Kidney (tissue), 14 donors: ENCODE measurements around the gene INHBA. TPM values are rescaled to one million over a fixed set of nuclear protein-coding genes. Genes with fewer than 3 reads are reported as not detected.
A peak's percentile ranks its signal among the peaks of the same experiment; 100 is the strongest.

Experiments used
- DNase-seq, 5 donors: peaks; one replicate each; pipeline ENCODE4 v3.0.0-alpha.2; 2013 to 2020
- FAIRE-seq: peaks from 2 replicates; lab custom pipeline; 2012; peaks lifted over from hg19 to GRCh38; lab: Jason Lieb, UNC
- H3K27ac ChIP-seq, 2 donors: one replicate each; pipeline ENCODE4 v1.7.0; 2013; ENCODE audit warnings: low read depth in 2 of 2, low read length in 2 of 2, inconsistent platforms in 1 of 2
- H3K27me3 ChIP-seq: one replicate; pipeline ENCODE4 v1.7.1; 2013; ENCODE audit warnings: low read length, inconsistent platforms; ENCODE audit not compliant: control insufficient read depth, insufficient read depth
- H3K36me3 ChIP-seq, 3 donors: one replicate each; pipeline versions ENCODE4 v1.7.0 to v1.7.1; 2013; ENCODE audit warnings: low read length in 3 of 3, control low read depth in 1 of 3, inconsistent platforms in 1 of 3; ENCODE audit not compliant: insufficient read depth in 3 of 3, control insufficient read depth in 2 of 3
- H3K4me1 ChIP-seq, 3 donors: one replicate each; pipeline versions ENCODE4 v1.7.0 to v1.7.1; 2013; ENCODE audit warnings: low read length in 3 of 3, inconsistent platforms in 1 of 3, low read depth in 1 of 3; ENCODE audit not compliant: control insufficient read depth in 2 of 3, insufficient read depth in 2 of 3
- H3K4me3 ChIP-seq, 3 donors: one replicate each; pipeline versions ENCODE4 v1.7.0 to v1.8.1; 2013; ENCODE audit warnings: low read length in 3 of 3, control low read depth in 1 of 3, inconsistent platforms in 1 of 3
- H3K9ac ChIP-seq, 3 donors: one replicate each; pipeline versions ENCODE4 v1.7.0 to v1.7.1; 2013; ENCODE audit warnings: low read length in 3 of 3, control low read depth in 1 of 3, inconsistent platforms in 1 of 3
- H3K9me3 ChIP-seq, 3 donors: one replicate each; pipeline versions ENCODE4 v1.7.0 to v1.7.1; 2013; ENCODE audit warnings: low read length in 3 of 3, control low read depth in 1 of 3, inconsistent platforms in 1 of 3; ENCODE audit not compliant: control insufficient read depth in 2 of 3, insufficient read depth in 1 of 3
- intact Hi-C: fragments of 100-400 bp; cut with DNase I; formaldehyde crosslinking; loops from one replicate; pipeline ENCODE4 v1.11.1; 2022
- polyA plus RNA-seq: library from polyadenylated mRNA; stranded (reverse); fragments of 350-450 nt; fragmentation: Illumina TruSeq; extraction: RNeasy Lipid Tissue Mini Kit (QIAGEN cat#74804); gene quantifications from one replicate; pipeline ENCODE4 v1.2.3, GENCODE V29; 2014; ENCODE audit warnings: low read depth, low replicate concordance; ENCODE audit not compliant: insufficient read depth
- total RNA-seq: library from RNA; stranded (reverse); fragmentation: NEBNext Ultra II Directional; extraction: Animal tissue kit (Norgen Biotek cat#: 25700); gene quantifications from one replicate; pipeline ENCODE4 v1.2.1, GENCODE V29; 2021
- TF ChIP-seq, protein P1 (sequence below): IDR thresholded peaks from 3 replicates; pipeline ENCODE4 v1.5.1; 2012; ENCODE audit warnings: mild to moderate bottlenecking, moderate library complexity, borderline replicate concordance; ENCODE audit not compliant: insufficient read depth; ENCODE audit errors: extremely low read depth
- donor health status: control.
- donor health status: control.
- donor health status: control.
- donor health status: control.
- donor health status: control.
- donor health status: DM: yes; HTN: yes; CAD: no.
- donor health status: Normal renal cell carcinoma (clear cell type).

INHBA gene
- total and polyA plus RNA-seq, 2 donors from 2014 or later: 0.49 to 5.9 TPM

DNA sequence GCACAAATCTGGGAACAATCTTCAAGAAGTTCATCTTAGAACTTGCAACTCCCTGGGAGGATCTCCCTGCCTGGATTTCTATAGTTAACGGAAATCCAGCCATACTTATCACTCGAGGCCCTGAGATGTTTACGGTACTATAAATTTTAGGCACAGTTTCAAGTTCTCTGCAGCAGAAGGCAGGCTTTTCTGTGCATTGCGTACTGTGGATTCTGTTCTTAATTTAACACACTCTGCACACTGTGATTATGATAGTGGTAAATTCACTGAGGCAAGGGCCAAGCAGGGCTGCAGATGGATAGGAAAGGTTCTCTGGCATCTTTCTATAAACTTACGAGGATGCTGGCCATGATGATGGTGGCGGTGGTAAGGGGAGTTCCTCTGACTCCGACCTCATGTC, 10.6 kb downstream of the INHBA start:
- Histone ChIP-seq H3K27me3 (no peaks in the 10 kb centered on the region), H3K9ac (no peak overlapping the region), H3K4me3 (no peak overlapping the region), H3K27ac (no peak overlapping the region), H3K4me1 (peaks cover 0 to 7% (median 7%) of the 10 kb centered on the region in 3 donors), H3K9me3 (no peaks in the 10 kb centered on the region), H3K36me3 (no peaks in the 10 kb centered on the region)
- DNase-seq (peak in 1 of 5 donors; percentile 45), FAIRE-seq (no peak)
- TF ChIP-seq, protein P1, sequence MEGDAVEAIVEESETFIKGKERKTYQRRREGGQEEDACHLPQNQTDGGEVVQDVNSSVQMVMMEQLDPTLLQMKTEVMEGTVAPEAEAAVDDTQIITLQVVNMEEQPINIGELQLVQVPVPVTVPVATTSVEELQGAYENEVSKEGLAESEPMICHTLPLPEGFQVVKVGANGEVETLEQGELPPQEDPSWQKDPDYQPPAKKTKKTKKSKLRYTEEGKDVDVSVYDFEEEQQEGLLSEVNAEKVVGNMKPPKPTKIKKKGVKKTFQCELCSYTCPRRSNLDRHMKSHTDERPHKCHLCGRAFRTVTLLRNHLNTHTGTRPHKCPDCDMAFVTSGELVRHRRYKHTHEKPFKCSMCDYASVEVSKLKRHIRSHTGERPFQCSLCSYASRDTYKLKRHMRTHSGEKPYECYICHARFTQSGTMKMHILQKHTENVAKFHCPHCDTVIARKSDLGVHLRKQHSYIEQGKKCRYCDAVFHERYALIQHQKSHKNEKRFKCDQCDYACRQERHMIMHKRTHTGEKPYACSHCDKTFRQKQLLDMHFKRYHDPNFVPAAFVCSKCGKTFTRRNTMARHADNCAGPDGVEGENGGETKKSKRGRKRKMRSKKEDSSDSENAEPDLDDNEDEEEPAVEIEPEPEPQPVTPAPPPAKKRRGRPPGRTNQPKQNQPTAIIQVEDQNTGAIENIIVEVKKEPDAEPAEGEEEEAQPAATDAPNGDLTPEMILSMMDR: no peak
- intact Hi-C loops: no loop called here

DNA sequence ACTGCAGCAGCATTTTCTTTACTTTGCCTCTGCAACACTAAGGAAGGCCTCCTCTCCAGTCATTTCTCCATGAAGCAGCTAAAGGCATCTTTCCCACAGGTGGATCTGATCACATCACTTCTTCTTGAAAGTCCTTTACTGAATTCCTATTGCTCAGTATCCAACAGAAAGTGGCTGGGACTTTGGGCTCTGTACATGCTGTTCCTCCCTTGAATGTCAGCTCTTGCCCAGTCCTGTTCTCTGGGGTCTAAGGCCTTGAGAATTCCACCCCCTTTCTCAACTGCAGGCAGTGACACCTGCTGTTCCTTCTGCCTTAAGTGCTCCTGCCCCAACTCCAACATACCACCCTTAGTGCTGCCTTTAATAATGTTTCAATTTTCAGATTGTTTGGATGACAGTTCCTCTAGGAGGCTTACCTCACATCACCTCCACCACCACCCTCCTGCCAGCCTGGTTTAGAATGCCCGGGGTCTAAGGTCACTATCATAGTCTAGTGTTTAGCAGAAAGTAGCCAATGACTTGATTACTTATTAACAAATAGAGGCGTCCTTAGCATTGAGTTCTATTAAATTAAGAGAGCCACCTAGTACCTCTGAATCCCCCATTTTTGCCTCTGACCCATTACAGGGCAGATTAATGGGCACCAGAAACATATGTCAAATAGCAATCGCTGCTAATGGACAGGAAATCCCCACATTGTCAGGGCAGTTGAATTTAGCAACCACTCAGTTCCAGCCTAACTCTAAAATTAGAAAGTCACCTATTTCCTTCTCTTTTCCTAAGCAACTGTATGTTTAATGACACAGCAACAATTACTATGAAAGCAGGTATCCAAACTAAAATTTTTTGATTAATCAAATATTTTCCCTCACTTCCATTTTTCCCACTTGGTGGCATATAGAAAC, 11.4 kb downstream of the INHBA start:
- DNase-seq (no peak), FAIRE-seq (no peak)
- H3K27ac ChIP-seq: no peak overlapping the region
- H3K36me3 ChIP-seq: no peaks in the 10 kb centered on the region
- peaks cover 0 to 7% (median 7%) of the 10 kb centered on the region in 3 donors for H3K4me1 ChIP-seq
- no peaks in the 10 kb centered on the region for H3K9me3 ChIP-seq
- intact Hi-C loops: no loop called here
- H3K4me3 ChIP-seq: no peak overlapping the region
- no peak overlapping the region for H3K9ac ChIP-seq
- H3K27me3 ChIP-seq: no peaks in the 10 kb centered on the region
- TF ChIP-seq, protein P1: no peak

DNA sequence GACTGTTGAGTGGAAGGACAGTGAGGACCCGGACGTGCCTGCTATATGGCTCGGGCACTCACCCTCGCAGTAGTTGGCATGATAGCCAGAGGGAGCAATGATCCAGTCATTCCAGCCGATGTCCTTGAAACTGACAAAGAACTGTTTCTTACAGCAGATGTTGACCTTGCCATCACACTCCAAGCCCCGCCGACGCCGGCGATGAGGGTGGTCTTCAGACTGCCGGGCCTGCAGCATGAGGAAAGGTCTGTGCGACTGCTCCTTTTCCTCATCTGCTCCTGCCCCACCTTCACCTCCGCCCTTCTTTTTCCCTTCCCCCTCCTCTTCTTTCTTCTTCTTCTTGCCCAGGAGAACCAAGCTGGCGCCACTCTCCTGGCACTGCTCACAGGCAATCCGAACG, 13.1 kb downstream of the INHBA start:
- Histone ChIP-seq H3K4me3 (no peak overlapping the region), H3K9me3 (no peaks in the 10 kb centered on the region), H3K4me1 (peaks cover 0 to 7% (median 7%) of the 10 kb centered on the region in 3 donors), H3K27ac (no peak overlapping the region), H3K36me3 (no peaks in the 10 kb centered on the region), H3K9ac (no peak overlapping the region), H3K27me3 (no peaks in the 10 kb centered on the region)
- DNase-seq (no peak), FAIRE-seq (no peak)
- TF ChIP-seq, protein P1: no peak
- intact Hi-C loops: no loop called here
